Hepatic stellate cell (primary cell): ENCODE data around the gene RNF183.
A peak's percentile ranks its signal among the peaks of the same experiment; 100 is the strongest.
"Not testable (repeated sequence)": the region's sequence is repeated elsewhere in the genome, so short reads cannot be mapped to it uniquely, and the experiment has no call there.

Source experiments
- DNase-seq: peaks from one replicate; pipeline ENCODE4 v3.0.0; 2011; ENCODE audit warnings: low spot score

Gene RNF183

GRCh38 chr9:113274474-113275156 lies 28.6 kb downstream of the RNF183 start:
- DNase-seq, result peak; percentile 42

GRCh38 chr9:113269871-113270270 lies 33.3 kb downstream of the RNF183 start:
- no peak for DNase-seq

GRCh38 chr9:113269355-113269754 lies 33.8 kb downstream of the RNF183 start:
- no peak for DNase-seq

GRCh38 chr9:113267911-113268566 lies 35.1 kb downstream of the RNF183 start:
- DNase-seq, result no peak

- DNase-seq, result no peak
These were observed 37.0 kb downstream of the RNF183 start for GRCh38 chr9:113266174-113266573.

- DNase-seq, result no peak
These were observed 41.1 kb downstream of the RNF183 start for GRCh38 chr9:113261917-113262671.

GRCh38 chr9:113258282-113258681 lies 44.9 kb downstream of the RNF183 start:
- no peak for DNase-seq

GRCh38 chr9:113257863-113258262 lies 45.3 kb downstream of the RNF183 start:
- DNase-seq, result no peak

GRCh38 chr9:113255438-113255837 lies 47.7 kb downstream of the RNF183 start:
- no peak for DNase-seq

- no peak for DNase-seq
These were observed 48.2 kb downstream of the RNF183 start for GRCh38 chr9:113254991-113255390.

- no peak for DNase-seq
These were observed 52.4 kb downstream of the RNF183 start for GRCh38 chr9:113250807-113251206.

GRCh38 chr9:113249661-113250060 lies 53.5 kb downstream of the RNF183 start:
- not testable (repeated sequence) for DNase-seq

- DNase-seq, result no peak
These were observed 55.5 kb downstream of the RNF183 start for GRCh38 chr9:113247640-113248039.
